Measurements from ENCODE around the gene GPR153. TPM values are rescaled to one million over a fixed set of nuclear protein-coding genes. Genes with fewer than 3 reads are reported as not detected.

The GPR153 gene
- total RNA-seq, 1 experiment from 2014 or later: 6.1 TPM

DNA sequence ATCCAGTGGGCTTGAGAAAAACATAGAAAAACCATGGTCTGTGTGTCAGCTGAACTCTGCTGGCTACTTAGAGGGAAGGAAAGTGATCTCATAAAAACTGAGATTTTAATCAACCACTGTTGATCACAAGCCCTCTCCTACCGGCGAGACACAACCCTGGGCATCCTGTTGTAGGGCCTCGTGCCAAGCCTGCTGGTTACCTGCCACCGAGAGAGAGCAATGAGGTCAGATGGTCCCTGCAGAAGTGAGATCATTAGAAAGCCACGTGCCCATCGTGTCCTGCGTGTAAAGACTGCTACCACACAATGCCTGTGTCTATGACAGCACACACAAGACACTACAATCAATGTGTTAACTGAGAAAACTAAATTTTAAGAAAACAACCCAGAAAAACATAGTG lies 41.7 kb upstream of the GPR153 start:
- no peak overlapping the region for H3K4me2 ChIP-seq (ENCODE audit: low read length)
- no TSS peak for BruUV-seq (replicated peaks)
- intact Hi-C loops (cut with micrococcal nuclease): no loop called here

More for the DNA sequence above, 41.7 kb upstream of the GPR153 start:
- H3K79me2 ChIP-seq (ENCODE audit: insufficient read depth, low read length): no peaks in the 10 kb centered on the region
- no peaks in the 10 kb centered on the region for H3K27me3 ChIP-seq (ENCODE audit: insufficient read depth, low read length)
- CTCF ChIA-PET: no interaction called here
- no peak overlapping the region for H3K4me3 ChIP-seq (replicated peaks in 1 of 2; ENCODE audit: low read depth in 1 of 2, low read length in 2 of 2)
- H3K9me3 ChIP-seq (ENCODE audit: control insufficient read depth in 1 of 2, insufficient read depth in 1 of 2, low read depth in 1 of 2, low read length in 2 of 2): no peaks in the 10 kb centered on the region; a peak in 1 of 4 replicates
- no peaks in the 10 kb centered on the region for H4K20me1 ChIP-seq (ENCODE audit: insufficient read depth)
- no peaks in the 10 kb centered on the region for H3K9me2 ChIP-seq (ENCODE audit: insufficient read depth)
- H2AFZ ChIP-seq (ENCODE audit: low read depth, low read length, poor library complexity, severe bottlenecking): no peak overlapping the region
- DNase-seq (ENCODE audit: low read depth, low spot score) (no peak), ATAC-seq (no peak)
- TF ChIP-seq POLR2AphosphoS5 (IDR thresholded peaks at IDR 0.05; ENCODE audit: low read depth, low read length) (no peak), ZNF274 (IDR thresholded peaks at IDR 0.05; ENCODE audit: low read depth, low read length) (no peak), ZFX (IDR thresholded peaks at IDR 0.05) (no peak), SRF (IDR thresholded peaks at IDR 0.05; ENCODE audit: low read depth) (no peak), POLR2A (IDR thresholded peaks at IDR 0.05; ENCODE audit: borderline replicate concordance, extremely low read depth, insufficient read depth, insufficient read length) (no peak), FOSL1 (IDR thresholded peaks at IDR 0.05; ENCODE audit: low read depth) (no peak), TCF7L2 (IDR thresholded peaks at IDR 0.05; ENCODE audit: borderline replicate concordance, extremely low read depth, insufficient read depth, insufficient read length) (no peak), YY1 (IDR thresholded peaks at IDR 0.05; ENCODE audit: extremely low read depth, insufficient replicate concordance, low read depth, low read length) (no peak), EZH2phosphoT487 (IDR thresholded peaks at IDR 0.05; ENCODE audit: borderline replicate concordance) (no peak), EGR1 (IDR thresholded peaks at IDR 0.05; ENCODE audit: low read depth) (no peak), SIN3A (IDR thresholded peaks at IDR 0.05; ENCODE audit: low read depth) (no peak), CBX3 (IDR thresholded peaks at IDR 0.05; ENCODE audit: low read depth) (no peak), RAD21 (IDR thresholded peaks at IDR 0.05; ENCODE audit: low read depth) (no peak), EZH2 (IDR thresholded peaks at IDR 0.05) (no peak), JUND (IDR thresholded peaks at IDR 0.05) (no peak)
- TF ChIP-seq, protein P1, sequence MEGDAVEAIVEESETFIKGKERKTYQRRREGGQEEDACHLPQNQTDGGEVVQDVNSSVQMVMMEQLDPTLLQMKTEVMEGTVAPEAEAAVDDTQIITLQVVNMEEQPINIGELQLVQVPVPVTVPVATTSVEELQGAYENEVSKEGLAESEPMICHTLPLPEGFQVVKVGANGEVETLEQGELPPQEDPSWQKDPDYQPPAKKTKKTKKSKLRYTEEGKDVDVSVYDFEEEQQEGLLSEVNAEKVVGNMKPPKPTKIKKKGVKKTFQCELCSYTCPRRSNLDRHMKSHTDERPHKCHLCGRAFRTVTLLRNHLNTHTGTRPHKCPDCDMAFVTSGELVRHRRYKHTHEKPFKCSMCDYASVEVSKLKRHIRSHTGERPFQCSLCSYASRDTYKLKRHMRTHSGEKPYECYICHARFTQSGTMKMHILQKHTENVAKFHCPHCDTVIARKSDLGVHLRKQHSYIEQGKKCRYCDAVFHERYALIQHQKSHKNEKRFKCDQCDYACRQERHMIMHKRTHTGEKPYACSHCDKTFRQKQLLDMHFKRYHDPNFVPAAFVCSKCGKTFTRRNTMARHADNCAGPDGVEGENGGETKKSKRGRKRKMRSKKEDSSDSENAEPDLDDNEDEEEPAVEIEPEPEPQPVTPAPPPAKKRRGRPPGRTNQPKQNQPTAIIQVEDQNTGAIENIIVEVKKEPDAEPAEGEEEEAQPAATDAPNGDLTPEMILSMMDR (IDR thresholded peaks at IDR 0.05 in 2 of 3, conservative IDR thresholded peaks at IDR 0.05 in 1 of 3; ENCODE audit: borderline replicate concordance in 1 of 3, insufficient read depth in 1 of 3, low read depth in 2 of 3, low read length in 2 of 3): no peak
- TF ChIP-seq, protein P2, sequence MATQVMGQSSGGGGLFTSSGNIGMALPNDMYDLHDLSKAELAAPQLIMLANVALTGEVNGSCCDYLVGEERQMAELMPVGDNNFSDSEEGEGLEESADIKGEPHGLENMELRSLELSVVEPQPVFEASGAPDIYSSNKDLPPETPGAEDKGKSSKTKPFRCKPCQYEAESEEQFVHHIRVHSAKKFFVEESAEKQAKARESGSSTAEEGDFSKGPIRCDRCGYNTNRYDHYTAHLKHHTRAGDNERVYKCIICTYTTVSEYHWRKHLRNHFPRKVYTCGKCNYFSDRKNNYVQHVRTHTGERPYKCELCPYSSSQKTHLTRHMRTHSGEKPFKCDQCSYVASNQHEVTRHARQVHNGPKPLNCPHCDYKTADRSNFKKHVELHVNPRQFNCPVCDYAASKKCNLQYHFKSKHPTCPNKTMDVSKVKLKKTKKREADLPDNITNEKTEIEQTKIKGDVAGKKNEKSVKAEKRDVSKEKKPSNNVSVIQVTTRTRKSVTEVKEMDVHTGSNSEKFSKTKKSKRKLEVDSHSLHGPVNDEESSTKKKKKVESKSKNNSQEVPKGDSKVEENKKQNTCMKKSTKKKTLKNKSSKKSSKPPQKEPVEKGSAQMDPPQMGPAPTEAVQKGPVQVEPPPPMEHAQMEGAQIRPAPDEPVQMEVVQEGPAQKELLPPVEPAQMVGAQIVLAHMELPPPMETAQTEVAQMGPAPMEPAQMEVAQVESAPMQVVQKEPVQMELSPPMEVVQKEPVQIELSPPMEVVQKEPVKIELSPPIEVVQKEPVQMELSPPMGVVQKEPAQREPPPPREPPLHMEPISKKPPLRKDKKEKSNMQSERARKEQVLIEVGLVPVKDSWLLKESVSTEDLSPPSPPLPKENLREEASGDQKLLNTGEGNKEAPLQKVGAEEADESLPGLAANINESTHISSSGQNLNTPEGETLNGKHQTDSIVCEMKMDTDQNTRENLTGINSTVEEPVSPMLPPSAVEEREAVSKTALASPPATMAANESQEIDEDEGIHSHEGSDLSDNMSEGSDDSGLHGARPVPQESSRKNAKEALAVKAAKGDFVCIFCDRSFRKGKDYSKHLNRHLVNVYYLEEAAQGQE (IDR thresholded peaks at IDR 0.05; ENCODE audit: low read depth): no peak
- TF ChIP-seq, protein P3, sequence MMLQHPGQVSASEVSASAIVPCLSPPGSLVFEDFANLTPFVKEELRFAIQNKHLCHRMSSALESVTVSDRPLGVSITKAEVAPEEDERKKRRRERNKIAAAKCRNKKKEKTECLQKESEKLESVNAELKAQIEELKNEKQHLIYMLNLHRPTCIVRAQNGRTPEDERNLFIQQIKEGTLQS (IDR thresholded peaks at IDR 0.05): no peak
- TF ChIP-seq, protein P4, sequence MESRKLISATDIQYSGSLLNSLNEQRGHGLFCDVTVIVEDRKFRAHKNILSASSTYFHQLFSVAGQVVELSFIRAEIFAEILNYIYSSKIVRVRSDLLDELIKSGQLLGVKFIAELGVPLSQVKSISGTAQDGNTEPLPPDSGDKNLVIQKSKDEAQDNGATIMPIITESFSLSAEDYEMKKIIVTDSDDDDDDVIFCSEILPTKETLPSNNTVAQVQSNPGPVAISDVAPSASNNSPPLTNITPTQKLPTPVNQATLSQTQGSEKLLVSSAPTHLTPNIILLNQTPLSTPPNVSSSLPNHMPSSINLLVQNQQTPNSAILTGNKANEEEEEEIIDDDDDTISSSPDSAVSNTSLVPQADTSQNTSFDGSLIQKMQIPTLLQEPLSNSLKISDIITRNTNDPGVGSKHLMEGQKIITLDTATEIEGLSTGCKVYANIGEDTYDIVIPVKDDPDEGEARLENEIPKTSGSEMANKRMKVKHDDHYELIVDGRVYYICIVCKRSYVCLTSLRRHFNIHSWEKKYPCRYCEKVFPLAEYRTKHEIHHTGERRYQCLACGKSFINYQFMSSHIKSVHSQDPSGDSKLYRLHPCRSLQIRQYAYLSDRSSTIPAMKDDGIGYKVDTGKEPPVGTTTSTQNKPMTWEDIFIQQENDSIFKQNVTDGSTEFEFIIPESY (IDR thresholded peaks at IDR 0.05; ENCODE audit: extremely low read depth, insufficient replicate concordance, low read length): no peak
- TF ChIP-seq, protein P5, sequence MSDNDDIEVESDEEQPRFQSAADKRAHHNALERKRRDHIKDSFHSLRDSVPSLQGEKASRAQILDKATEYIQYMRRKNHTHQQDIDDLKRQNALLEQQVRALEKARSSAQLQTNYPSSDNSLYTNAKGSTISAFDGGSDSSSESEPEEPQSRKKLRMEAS (IDR thresholded peaks at IDR 0.05): no peak
- H3K36me3 ChIP-seq (ENCODE audit: control insufficient read depth in 1 of 2, insufficient read depth in 2 of 2, low read length in 2 of 2): no peaks in the 10 kb centered on the region
- POLR2A ChIA-PET: no interaction called here
- H3K4me1 ChIP-seq (ENCODE audit: control insufficient read depth in 1 of 2, insufficient read depth in 2 of 2, low read length in 2 of 2): peaks cover 0 to 9% of the 10 kb centered on the region in 2 experiments; a peak in 1 of 4 replicates
- no peak overlapping the region for H3K27ac ChIP-seq (ENCODE audit: low read depth, low read length)
- RAD21 ChIA-PET (ENCODE audit: low non-redundant PET in 1 of 2, low total read pairs in 2 of 2, uncharacterized antibody in 2 of 2, unreplicated experiment in 2 of 2): no interaction called here
- no peak overlapping the region for H3K9ac ChIP-seq (ENCODE audit: low read length)
